ENCODE measurements around the gene CNOT4. TPM values are rescaled to one million over a fixed set of nuclear protein-coding genes. Genes with fewer than 3 reads are reported as not detected.
A peak's percentile ranks its signal among the peaks of the same experiment; 100 is the strongest.

CNOT4 gene
- total RNA-seq, 1 donor from 2014 or later = 22.8 TPM

DNA sequence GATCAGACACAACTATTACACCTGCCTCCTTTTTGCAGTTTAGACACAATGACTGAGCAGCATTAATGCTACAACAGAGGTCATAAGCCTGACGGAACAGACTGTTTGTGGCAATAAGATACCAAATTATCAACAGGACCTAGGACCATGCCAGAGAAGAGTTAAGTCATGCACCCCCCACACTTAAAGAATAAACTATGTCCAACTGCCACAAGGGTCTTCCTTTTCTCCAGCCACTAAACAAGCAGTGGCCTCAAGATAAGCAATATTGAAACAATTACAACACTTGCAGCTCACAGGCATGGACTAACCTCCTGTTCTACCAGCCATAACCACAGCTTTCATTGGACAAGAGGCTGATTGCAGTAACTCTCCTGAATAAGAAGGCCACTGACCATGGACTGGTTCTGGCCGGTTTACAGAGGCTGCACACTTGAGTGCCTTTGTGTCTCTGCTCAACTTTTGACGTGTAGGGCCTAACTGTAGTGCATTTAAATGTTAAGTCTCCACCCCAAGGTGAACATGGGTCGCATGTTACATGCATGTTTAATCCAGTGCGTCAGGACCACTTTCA, 171.8 kb downstream of the CNOT4 start:
- no peaks in the 10 kb centered on the region for H3K4me1 Mint-ChIP-seq (ENCODE audit: unreplicated experiment)
- no peaks in the 10 kb centered on the region for H3K9me3 Mint-ChIP-seq (ENCODE audit: unreplicated experiment)
- H3K36me3 Mint-ChIP-seq (ENCODE audit: unreplicated experiment) = no peaks in the 10 kb centered on the region
- no peak for TF ChIP-seq CTCF (IDR thresholded peaks at IDR 0.05)
- DNase-seq (ENCODE audit: extremely low spot score, unreplicated experiment) = peak; percentile 17
- no peak overlapping the region for H3K27ac Mint-ChIP-seq (ENCODE audit: unreplicated experiment)
- no peak overlapping the region for H3K4me3 Mint-ChIP-seq (ENCODE audit: unreplicated experiment)
- H3K27me3 Mint-ChIP-seq (ENCODE audit: unreplicated experiment) = peaks cover 3% of the 10 kb centered on the region

DNA sequence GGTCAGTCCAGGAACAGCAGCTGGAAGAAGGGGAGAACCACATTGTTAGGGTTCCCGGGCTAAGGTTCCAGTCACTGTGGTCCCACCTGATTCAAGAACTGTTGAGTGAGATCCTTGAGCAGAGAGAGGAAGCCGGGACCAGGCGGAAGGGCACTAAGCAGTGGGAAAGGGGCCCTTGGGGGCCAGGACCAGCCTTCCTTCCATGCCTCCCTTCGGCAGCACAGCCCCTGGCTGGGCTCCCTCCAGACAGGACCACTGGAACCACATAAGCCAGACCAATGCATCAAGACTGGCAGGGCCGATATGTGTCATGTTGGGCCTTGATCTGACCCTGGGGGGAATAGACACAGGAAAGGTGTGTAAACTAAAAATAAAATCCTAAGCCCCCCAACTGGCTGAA, 172.4 kb downstream of the CNOT4 start:
- Mint-ChIP-seq H3K4me3 (ENCODE audit: unreplicated experiment) (no peak overlapping the region), H3K27ac (ENCODE audit: unreplicated experiment) (no peak overlapping the region), H3K27me3 (ENCODE audit: unreplicated experiment) (peaks cover under 1% of the 10 kb centered on the region), H3K9me3 (ENCODE audit: unreplicated experiment) (no peaks in the 10 kb centered on the region), H3K4me1 (ENCODE audit: unreplicated experiment) (no peaks in the 10 kb centered on the region), H3K36me3 (ENCODE audit: unreplicated experiment) (no peaks in the 10 kb centered on the region)
- peak; percentile 72 for DNase-seq (ENCODE audit: extremely low spot score, unreplicated experiment)
- TF ChIP-seq CTCF (IDR thresholded peaks at IDR 0.05) = no peak

- Mint-ChIP-seq H3K27me3 (ENCODE audit: unreplicated experiment) (peaks cover 3% of the 10 kb centered on the region), H3K36me3 (ENCODE audit: unreplicated experiment) (no peaks in the 10 kb centered on the region), H3K4me3 (ENCODE audit: unreplicated experiment) (no peak overlapping the region), H3K9me3 (ENCODE audit: unreplicated experiment) (no peaks in the 10 kb centered on the region), H3K4me1 (ENCODE audit: unreplicated experiment) (no peaks in the 10 kb centered on the region), H3K27ac (ENCODE audit: unreplicated experiment) (no peak overlapping the region)
- no peak for DNase-seq (ENCODE audit: extremely low spot score, unreplicated experiment)
- TF ChIP-seq CTCF (IDR thresholded peaks at IDR 0.05) = peak; percentile 26
Measured at GRCh38 chr7:135335628-135336139, 174.2 kb downstream of the CNOT4 start.

DNA sequence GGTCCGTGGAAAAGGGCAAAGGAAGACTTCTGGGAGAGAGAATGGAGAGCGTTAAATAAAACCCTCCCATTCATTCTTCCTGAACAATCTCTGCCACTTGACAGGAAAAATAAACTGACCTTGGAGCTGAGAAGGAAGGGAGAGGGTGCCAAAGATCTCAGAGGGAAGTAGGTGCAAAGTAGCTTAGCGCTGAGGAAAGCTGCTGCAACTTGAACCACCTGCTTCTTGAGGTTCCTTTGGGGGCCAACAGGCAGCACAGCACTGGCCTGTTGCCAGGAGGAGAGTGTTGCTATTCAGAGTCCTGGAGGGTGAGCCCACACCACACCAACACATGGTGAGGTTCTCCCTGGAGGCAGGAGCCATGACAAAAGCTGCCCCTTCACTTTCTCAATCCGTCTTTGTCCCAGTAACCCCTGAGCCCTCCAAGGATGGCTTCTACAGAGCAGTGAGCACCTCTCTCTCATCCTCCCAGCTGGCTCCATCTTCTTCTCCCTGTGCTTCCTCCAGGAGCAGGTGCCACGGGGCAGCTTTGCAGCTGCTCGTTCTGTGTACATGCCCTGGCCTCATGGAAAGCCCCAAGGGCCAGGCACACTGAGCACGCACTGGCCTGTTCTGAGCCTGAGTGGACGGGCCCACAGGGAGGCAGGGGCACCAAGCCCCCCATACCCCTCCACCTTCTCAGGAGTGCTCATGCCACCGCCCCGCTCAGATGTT, 174.9 kb downstream of the CNOT4 start:
- H3K36me3 Mint-ChIP-seq (ENCODE audit: unreplicated experiment) = no peaks in the 10 kb centered on the region
- peaks cover 3% of the 10 kb centered on the region for H3K27me3 Mint-ChIP-seq (ENCODE audit: unreplicated experiment)
- H3K4me3 Mint-ChIP-seq (ENCODE audit: unreplicated experiment) = no peak overlapping the region
- H3K9me3 Mint-ChIP-seq (ENCODE audit: unreplicated experiment) = no peaks in the 10 kb centered on the region
- H3K4me1 Mint-ChIP-seq (ENCODE audit: unreplicated experiment) = no peaks in the 10 kb centered on the region
- no peak overlapping the region for H3K27ac Mint-ChIP-seq (ENCODE audit: unreplicated experiment)
- no peak for DNase-seq (ENCODE audit: extremely low spot score, unreplicated experiment)
- TF ChIP-seq CTCF (IDR thresholded peaks at IDR 0.05) = no peak

DNA sequence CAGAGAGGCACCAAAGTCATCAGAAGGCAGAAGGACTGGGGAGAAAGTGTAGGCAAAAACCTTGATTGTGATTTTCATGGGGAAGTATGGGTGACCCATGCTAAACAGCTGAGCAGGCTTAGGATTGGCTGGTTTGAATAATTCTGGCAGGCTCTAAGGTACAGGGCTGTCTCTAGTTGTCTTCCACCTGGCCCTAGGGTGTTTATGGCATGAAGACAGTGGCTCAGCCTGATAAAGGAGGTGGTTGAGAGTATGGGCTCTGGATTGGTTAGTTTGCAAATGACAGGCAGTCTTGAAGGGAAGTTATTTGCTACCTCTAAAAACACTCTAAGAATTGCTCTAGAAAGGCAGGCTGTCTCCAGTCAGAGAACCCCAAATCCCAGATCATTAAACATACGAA, 176.0 kb downstream of the CNOT4 start:
- no peak for TF ChIP-seq CTCF (IDR thresholded peaks at IDR 0.05)
- Mint-ChIP-seq H3K27me3 (ENCODE audit: unreplicated experiment) (peaks cover 3% of the 10 kb centered on the region), H3K4me1 (ENCODE audit: unreplicated experiment) (no peaks in the 10 kb centered on the region), H3K4me3 (ENCODE audit: unreplicated experiment) (no peak overlapping the region), H3K36me3 (ENCODE audit: unreplicated experiment) (no peaks in the 10 kb centered on the region), H3K27ac (ENCODE audit: unreplicated experiment) (no peak overlapping the region), H3K9me3 (ENCODE audit: unreplicated experiment) (no peaks in the 10 kb centered on the region)
- DNase-seq (ENCODE audit: extremely low spot score, unreplicated experiment) = no peak
